K562 (cell line): Measurements from ENCODE around the gene ELMO1. TPM values are rescaled to one million over a fixed set of nuclear protein-coding genes. Genes with fewer than 3 reads are reported as not detected.

Source experiments
- ATAC-seq: fragments of 200-7000 bp; cut with Tn5 transposase; 3 replicates; pipeline ENCODE4 v1.9.1; 2020; ENCODE audit warnings: moderate library complexity
- BruUV-seq: library from RNA; stranded (reverse); fragments of 400-500 nt; replicated peaks from 2 replicates; lab custom pipeline; 2021; lab: Mats Ljungman, UMichigan
- CTCF ChIA-PET: fragments of 300-600 bp; formaldehyde crosslinking; extraction: SDS; loops from one replicate; lab custom pipeline; 2021; ENCODE audit warnings: low intra/inter-chr PET ratio; lab: Yijun Ruan, JAX
- POLR2A ChIA-PET: fragments of 300-600, 350-650 bp; sonication (Branson Sonifier 250); formaldehyde crosslinking; extraction: SDS; loops from one replicate; lab custom pipeline; 2021; ENCODE audit warnings: antibody characterized with exemption, inconsistent platforms; lab: Yijun Ruan, JAX
- DNase-seq, 4 experiments: peaks; one replicate each; pipeline versions ENCODE4 v3.0.0 to v3.0.0-alpha.2; 2011 to 2018; ENCODE audit warnings: low spot score in 3 of 4, mixed read lengths in 3 of 4; ENCODE audit errors: extremely low read depth in 1 of 4
- FAIRE-seq: peaks from 2 replicates; lab custom pipeline; 2011; peaks lifted over from hg19 to GRCh38; lab: Jason Lieb, UNC
- H2AFZ ChIP-seq: 2 replicates; pipeline ENCODE4 v1.6.0; 2011; ENCODE audit warnings: low read depth, low read length, control low read depth, inconsistent platforms
- H3K27ac ChIP-seq: fragments of 200-600 bp; 3 replicates; pipeline ENCODE4 v1.8.0; 2011; ENCODE audit warnings: low read depth, mild to moderate bottlenecking, control low read depth, inconsistent platforms, low read length, moderate library complexity, mixed read lengths; ENCODE audit errors: extremely low read depth
- H3K27me3 ChIP-seq, 2 experiments: fragments of 300-600 bp in 1 of 2; 2 replicates in 1 of 2; 3 replicates in 1 of 2; pipeline versions ENCODE4 v1.6.0 to v1.8.0; 2011; ENCODE audit warnings: inconsistent platforms in 2 of 2, low read length in 2 of 2, mild to moderate bottlenecking in 1 of 2, mixed read lengths in 1 of 2, moderate library complexity in 1 of 2; ENCODE audit not compliant: control insufficient read depth in 2 of 2, insufficient read depth in 2 of 2
- H3K36me3 ChIP-seq: fragments of 300-600 bp; 3 replicates; pipeline ENCODE4 v1.8.0; 2011; ENCODE audit warnings: mild to moderate bottlenecking, low read length, inconsistent platforms; ENCODE audit not compliant: control insufficient read depth, insufficient read depth
- H3K4me1 ChIP-seq, 2 experiments: fragments of 200-600 bp in 1 of 2; replicated peaks in 1 of 2; 2 replicates in 1 of 2; 3 replicates in 1 of 2; pipeline versions ENCODE4 v1.5.1 to v1.8.0; 2011; ENCODE audit warnings: inconsistent platforms in 2 of 2, low read length in 2 of 2, mild to moderate bottlenecking in 1 of 2, mixed read lengths in 1 of 2, moderate library complexity in 1 of 2; ENCODE audit not compliant: control insufficient read depth in 2 of 2, insufficient read depth in 2 of 2
- H3K4me2 ChIP-seq: 2 replicates; pipeline ENCODE4 v1.6.1; 2011; ENCODE audit warnings: low read length, control low read depth, inconsistent platforms, mixed read lengths; ENCODE audit not compliant: insufficient read depth
- H3K4me3 ChIP-seq: fragments of 200-600 bp; sonication (generic), shearing (Covaris generic); 2 replicates; pipeline ENCODE4 v1.5.1; 2016; ENCODE audit warnings: control low read depth, inconsistent platforms
- H3K79me2 ChIP-seq: fragments of 200-600 bp; 3 replicates; pipeline ENCODE4 v1.8.0; 2011; ENCODE audit warnings: low read length, inconsistent platforms; ENCODE audit not compliant: control insufficient read depth, insufficient read depth
- H3K9ac ChIP-seq, 2 experiments: 2 replicates each; pipeline versions ENCODE4 v1.6.0 to v1.6.1; 2011; ENCODE audit warnings: low read depth in 2 of 2, low read length in 2 of 2, control low read depth in 1 of 2, inconsistent platforms in 1 of 2, mild to moderate bottlenecking in 1 of 2, mixed read lengths in 1 of 2; ENCODE audit not compliant: insufficient read depth in 1 of 2
- H3K9me1 ChIP-seq: one replicate; pipeline ENCODE4 v1.6.0; 2011; ENCODE audit warnings: inconsistent platforms, mild to moderate bottlenecking, low read length, moderate library complexity; ENCODE audit not compliant: control insufficient read depth, insufficient read depth
- H3K9me3 ChIP-seq: replicated peaks from 2 replicates; pipeline ENCODE4 v1.5.1; 2011; ENCODE audit warnings: low read depth, low read length, inconsistent platforms; ENCODE audit not compliant: control insufficient read depth, insufficient read depth
- H4K20me1 ChIP-seq: replicated peaks from 2 replicates; pipeline ENCODE4 v1.6.1; 2011; ENCODE audit warnings: low read length, inconsistent platforms, mixed read lengths; ENCODE audit not compliant: control insufficient read depth, insufficient read depth
- MTA3 ChIP-seq: fragments of 450-650 bp; formaldehyde crosslinking; IDR thresholded peaks from 2 replicates; pipeline ENCODE4 v1.6.1; 2017; ENCODE audit warnings: mild to moderate bottlenecking, borderline replicate concordance
- ZBTB8A ChIP-seq: fragments of 450-650 bp; IDR thresholded peaks from 2 replicates; pipeline ENCODE4 v1.6.1; 2018; ENCODE audit warnings: mild to moderate bottlenecking, moderate library complexity; ENCODE audit not compliant: partially characterized antibody
- ZBTB9 ChIP-seq: fragments of 450-650 bp; formaldehyde crosslinking; IDR thresholded peaks from 2 replicates; pipeline ENCODE4 v1.4.0; 2020; ENCODE audit warnings: mild to moderate bottlenecking, moderate library complexity
- ZNF407 ChIP-seq: fragments of 450-650 bp; IDR thresholded peaks from 2 replicates; pipeline ENCODE4 v1.6.1; 2016; ENCODE audit warnings: low read depth
- ZNF589 ChIP-seq: fragments of 200-800 bp; sonication (Bioruptor generic); IDR thresholded peaks from 2 replicates; pipeline ENCODE4 v1.6.1; 2016; ENCODE audit warnings: low read depth, missing genetic modification characterization, missing compliant biosample characterization
- ZNF830 ChIP-seq: fragments of 250-450 bp; sonication (Bioruptor Pico); IDR thresholded peaks from 2 replicates; pipeline ENCODE4 v1.5.0; 2021; ENCODE audit warnings: mild to moderate bottlenecking
- WGBS: fragments of 100-300 bp; shearing (Covaris generic); methylation state at CpG from one replicate; pipeline ENCODE4 v1.1.6; 2016; ENCODE audit warnings: low coverage, mixed read lengths; ENCODE audit not compliant: insufficient coverage; ENCODE audit errors: missing lambda C conversion rate; 5-methylcytosine and 5-hydroxymethylcytosine counted together
- in situ Hi-C: fragments of 300-500 bp; cut with MboI; formaldehyde crosslinking; loops from 4 replicates; pipeline ENCODE4 v1.15.0; 2018; ENCODE audit warnings: inconsistent platforms, mixed read lengths
- intact Hi-C: fragments of 100-400 bp; cut with micrococcal nuclease; formaldehyde crosslinking; loops from 2 replicates; pipeline ENCODE4 v1.14.2; 2022
- polyA plus RNA-seq, 8 experiments: library from polyadenylated mRNA; depleted of rRNA in 4 of 8; stranded (reverse) in 5 of 8; unstranded in 3 of 8; fragments of >200 nt; fragmentation: Nextera tagmentation in 2 of 8; fragmentation: Illumina TruSeq in 1 of 8; extraction: Ambion mirVana in 2 of 8; extraction: Trizol in 1 of 8; gene quantifications; 2 replicates each; pipeline versions ENCODE4 v1.2.1 to v1.2.3, GENCODE V29; 2011 to 2014; ENCODE audit warnings: inconsistent platforms in 1 of 8, missing spikeins in 1 of 8
- total RNA-seq, 7 experiments: library from RNA; depleted of rRNA in 6 of 7; stranded (reverse); fragments of >200 nt in 6 of 7; fragmentation: Illumina TruSeq in 2 of 7; extraction: Trizol in 2 of 7; gene quantifications; 2 replicates each; pipeline versions ENCODE4 v1.2.1 to v1.2.3, GENCODE V29; 2011 to 2021; ENCODE audit warnings: low replicate concordance in 1 of 7
- TF ChIP-seq, protein P1 (sequence below): fragments of 250-450 bp; sonication (Bioruptor Pico); IDR thresholded peaks from 2 replicates; pipeline ENCODE4 v1.4.0; 2020; ENCODE audit warnings: mild to moderate bottlenecking, moderate library complexity, borderline replicate concordance
- TF ChIP-seq, protein P2 (sequence below): sonication (generic); formaldehyde crosslinking; IDR thresholded peaks from 2 replicates; pipeline ENCODE4 v1.8.0; 2022; ENCODE audit warnings: missing genetic modification reagents, mild to moderate bottlenecking, borderline replicate concordance

Gene ELMO1
- total and polyA plus RNA-seq, 9 of the 15 experiments (the other 6 are each of a cell fraction or from before 2014, with no cell fraction given): 0.36 to 7.2 (median 3.6) TPM

GRCh38 chr7:37205451-37205850, 243.2 kb downstream of the ELMO1 start:
- Histone ChIP-seq H3K27me3 (no peaks in the 10 kb centered on the region), H3K27ac (no peak overlapping the region)

More at GRCh38 chr7:37205451-37205850, 243.2 kb downstream of the ELMO1 start:
- intact Hi-C loops (no loop called here), in situ Hi-C loops (loop anchor here (10.0 kb wide), 1 partner anchor 731 kb away; no protein-coding TSS in a partner anchor)
- WGBS: 16% methylated on average over 6 of the region's 6 CpGs
- Histone ChIP-seq H2AFZ (no peak overlapping the region), H3K9ac (no peak overlapping the region), H3K36me3 (no peaks in the 10 kb centered on the region), H3K9me3 (no peaks in the 10 kb centered on the region), H3K79me2 (no peaks in the 10 kb centered on the region), H3K9me1 (no peaks in the 10 kb centered on the region), H3K4me2 (no peak overlapping the region), H3K4me3 (no peak overlapping the region), H3K4me1 (no peaks in the 10 kb centered on the region), H4K20me1 (no peaks in the 10 kb centered on the region; the same call in 1 of the 2 replicates)
- ChIA-PET POLR2A (no interaction called here), CTCF (no interaction called here)
- FAIRE-seq (no peak), DNase-seq (no peak), ATAC-seq (no peak)
- no TSS peak for BruUV-seq
- TF ChIP-seq ZBTB8A (no peak), ZNF407 (no peak), ZNF830 (CRISPR knock-in tag) (no peak), MTA3 (no peak), ZBTB9 (CRISPR knock-in tag) (no peak), ZNF589 (CRISPR knock-in tag) (no peak)
- TF ChIP-seq, protein P1, sequence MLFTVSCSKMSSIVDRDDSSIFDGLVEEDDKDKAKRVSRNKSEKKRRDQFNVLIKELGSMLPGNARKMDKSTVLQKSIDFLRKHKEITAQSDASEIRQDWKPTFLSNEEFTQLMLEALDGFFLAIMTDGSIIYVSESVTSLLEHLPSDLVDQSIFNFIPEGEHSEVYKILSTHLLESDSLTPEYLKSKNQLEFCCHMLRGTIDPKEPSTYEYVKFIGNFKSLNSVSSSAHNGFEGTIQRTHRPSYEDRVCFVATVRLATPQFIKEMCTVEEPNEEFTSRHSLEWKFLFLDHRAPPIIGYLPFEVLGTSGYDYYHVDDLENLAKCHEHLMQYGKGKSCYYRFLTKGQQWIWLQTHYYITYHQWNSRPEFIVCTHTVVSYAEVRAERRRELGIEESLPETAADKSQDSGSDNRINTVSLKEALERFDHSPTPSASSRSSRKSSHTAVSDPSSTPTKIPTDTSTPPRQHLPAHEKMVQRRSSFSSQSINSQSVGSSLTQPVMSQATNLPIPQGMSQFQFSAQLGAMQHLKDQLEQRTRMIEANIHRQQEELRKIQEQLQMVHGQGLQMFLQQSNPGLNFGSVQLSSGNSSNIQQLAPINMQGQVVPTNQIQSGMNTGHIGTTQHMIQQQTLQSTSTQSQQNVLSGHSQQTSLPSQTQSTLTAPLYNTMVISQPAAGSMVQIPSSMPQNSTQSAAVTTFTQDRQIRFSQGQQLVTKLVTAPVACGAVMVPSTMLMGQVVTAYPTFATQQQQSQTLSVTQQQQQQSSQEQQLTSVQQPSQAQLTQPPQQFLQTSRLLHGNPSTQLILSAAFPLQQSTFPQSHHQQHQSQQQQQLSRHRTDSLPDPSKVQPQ: no peak
- TF ChIP-seq, protein P2, sequence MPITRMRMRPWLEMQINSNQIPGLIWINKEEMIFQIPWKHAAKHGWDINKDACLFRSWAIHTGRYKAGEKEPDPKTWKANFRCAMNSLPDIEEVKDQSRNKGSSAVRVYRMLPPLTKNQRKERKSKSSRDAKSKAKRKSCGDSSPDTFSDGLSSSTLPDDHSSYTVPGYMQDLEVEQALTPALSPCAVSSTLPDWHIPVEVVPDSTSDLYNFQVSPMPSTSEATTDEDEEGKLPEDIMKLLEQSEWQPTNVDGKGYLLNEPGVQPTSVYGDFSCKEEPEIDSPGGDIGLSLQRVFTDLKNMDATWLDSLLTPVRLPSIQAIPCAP (CRISPR knock-in tag): no peak
